HCT116 (cell line): ENCODE results near the gene SEZ6. TPM values are rescaled to one million over a fixed set of nuclear protein-coding genes. Genes with fewer than 3 reads are reported as not detected.

ENCODE experiments used
- ATAC-seq: fragments of 200-7000 bp; cut with Tn5 transposase; 2 replicates; pipeline ENCODE4 v1.9.1; 2020; ENCODE audit warnings: mild to moderate bottlenecking, moderate library complexity
- BruUV-seq: library from RNA; stranded (reverse); fragments of 400-500 nt; replicated peaks from 2 replicates; lab custom pipeline; 2021; lab: Mats Ljungman, UMichigan
- CTCF ChIA-PET: fragments of 300-600 bp; sonication (Branson Sonifier 250); formaldehyde crosslinking; loops from one replicate; lab custom pipeline; 2021; ENCODE audit warnings: antibody characterized with exemption; lab: Charles Lee
- POLR2A ChIA-PET: fragments of 300-600, 350-600 bp; sonication (Branson Sonifier 250); formaldehyde crosslinking; loops from one replicate; lab custom pipeline; 2021; ENCODE audit warnings: antibody characterized with exemption; lab: Charles Lee
- RAD21 ChIA-PET, 2 experiments: fragments of 300-600 bp; sonication (Branson Sonifier 250); formaldehyde crosslinking; loops; one replicate each; lab custom pipeline; 2023; ENCODE audit warnings: low total read pairs in 2 of 2; ENCODE audit not compliant: uncharacterized antibody in 2 of 2, unreplicated experiment in 2 of 2, low non-redundant PET in 1 of 2; lab: Charles Lee
- DNase-seq: peaks from one replicate; pipeline ENCODE4 v3.0.0-alpha.2; 2010; ENCODE audit warnings: low read depth, low spot score
- H2AFZ ChIP-seq: fragments of 200-600 bp; shearing (Covaris generic), sonication (generic); 2 replicates; pipeline ENCODE4 v1.6.1; 2017; ENCODE audit warnings: low read depth, mixed run types, mixed read lengths, antibody characterized with exemption, low read length; ENCODE audit not compliant: poor library complexity, severe bottlenecking
- H3K27ac ChIP-seq: 2 replicates; pipeline ENCODE4 v1.5.1; 2012; ENCODE audit warnings: low read depth, low read length
- H3K27me3 ChIP-seq: fragments of 200-600 bp; sonication (generic); 2 replicates; pipeline ENCODE4 v1.6.1; 2016; ENCODE audit warnings: mixed run types, low read length, mixed read lengths; ENCODE audit not compliant: insufficient read depth
- H3K36me3 ChIP-seq, 2 experiments: fragments of 200-500 bp in 1 of 2; fragments of 200-600 bp in 1 of 2; sonication (Bioruptor generic) in 1 of 2; sonication (generic) in 1 of 2; 2 replicates each; pipeline versions ENCODE4 v1.5.1 to v1.6.1; 2014 to 2016; ENCODE audit warnings: low read length in 2 of 2, inconsistent platforms in 1 of 2, mixed read lengths in 1 of 2, mixed run types in 1 of 2; ENCODE audit not compliant: insufficient read depth in 2 of 2, control insufficient read depth in 1 of 2
- H3K4me1 ChIP-seq, 2 experiments: fragments of 200-600 bp in 1 of 2; sonication (generic) in 1 of 2; 2 replicates each; pipeline versions ENCODE4 v1.5.1 to v1.6.1; 2012 to 2017; ENCODE audit warnings: low read length in 2 of 2, inconsistent platforms in 1 of 2, mild to moderate bottlenecking in 1 of 2, mixed read lengths in 1 of 2, mixed run types in 1 of 2, moderate library complexity in 1 of 2; ENCODE audit not compliant: insufficient read depth in 2 of 2, control insufficient read depth in 1 of 2
- H3K4me2 ChIP-seq: fragments of 200-600 bp; sonication (generic); 2 replicates; pipeline ENCODE4 v1.6.1; 2017; ENCODE audit warnings: mixed run types, low read length, mixed read lengths
- H3K4me3 ChIP-seq, 2 experiments: fragments of 200-600 bp in 1 of 2; sonication (generic) in 1 of 2; replicated peaks in 1 of 2; 2 replicates each; pipeline ENCODE4 v1.5.1; 2011 to 2016; ENCODE audit warnings: low read length in 2 of 2, control low read depth in 1 of 2, low read depth in 1 of 2, mild to moderate bottlenecking in 1 of 2, mixed read lengths in 1 of 2, mixed run types in 1 of 2
- H3K79me2 ChIP-seq: fragments of 200-600 bp; sonication (generic); 2 replicates; pipeline ENCODE4 v1.6.1; 2017; ENCODE audit warnings: mild to moderate bottlenecking, mixed run types, low read length, moderate library complexity, mixed read lengths; ENCODE audit not compliant: insufficient read depth
- H3K9ac ChIP-seq: fragments of 200-600 bp; sonication (generic); 2 replicates; pipeline ENCODE4 v1.6.1; 2016; ENCODE audit warnings: low read length, mixed read lengths
- H3K9me2 ChIP-seq: fragments of 200-600 bp; sonication (generic), shearing (Covaris generic); 2 replicates; pipeline ENCODE4 v1.6.1; 2017; ENCODE audit warnings: mixed run types, mild to moderate bottlenecking, moderate library complexity; ENCODE audit not compliant: insufficient read depth
- H3K9me3 ChIP-seq, 2 experiments: fragments of 200-500 bp in 1 of 2; fragments of 200-600 bp in 1 of 2; sonication (Bioruptor generic) in 1 of 2; sonication (generic) in 1 of 2; 2 replicates each; pipeline ENCODE4 v1.6.1; 2014 to 2017; ENCODE audit warnings: low read length in 2 of 2, mixed read lengths in 2 of 2, inconsistent platforms in 1 of 2, low read depth in 1 of 2, mild to moderate bottlenecking in 1 of 2, mixed run types in 1 of 2, moderate library complexity in 1 of 2; ENCODE audit not compliant: control insufficient read depth in 1 of 2, insufficient read depth in 1 of 2
- H4K20me1 ChIP-seq: fragments of 200-600 bp; sonication (generic), shearing (Covaris generic); 2 replicates; pipeline ENCODE4 v1.6.1; 2017; ENCODE audit warnings: mixed run types, mild to moderate bottlenecking, moderate library complexity; ENCODE audit not compliant: insufficient read depth
- CBX3 ChIP-seq: IDR thresholded peaks from 2 replicates; pipeline ENCODE4 v1.6.1; 2012; ENCODE audit warnings: low read depth
- CEBPB ChIP-seq: IDR thresholded peaks from 2 replicates; pipeline ENCODE4 v1.6.1; 2012; ENCODE audit warnings: low read depth
- ELF1 ChIP-seq: IDR thresholded peaks from 2 replicates; pipeline ENCODE4 v1.6.1; 2012; ENCODE audit warnings: low read depth, borderline replicate concordance
- EZH2 ChIP-seq: fragments of 200-600 bp; sonication (generic); IDR thresholded peaks from 2 replicates; pipeline ENCODE4 v1.6.1; 2017; ENCODE audit warnings: antibody characterized with exemption, mixed run types
- EZH2phosphoT487 ChIP-seq: fragments of 200-600 bp; IDR thresholded peaks from 2 replicates; pipeline ENCODE4 v1.6.1; 2018; ENCODE audit warnings: antibody characterized with exemption, borderline replicate concordance
- FOSL1 ChIP-seq: IDR thresholded peaks from 2 replicates; pipeline ENCODE4 v1.6.1; 2012; ENCODE audit warnings: low read depth
- POLR2A ChIP-seq: IDR thresholded peaks from 2 replicates; pipeline ENCODE4 v1.7.0; 2011; ENCODE audit warnings: borderline replicate concordance; ENCODE audit not compliant: insufficient read depth, insufficient read length; ENCODE audit errors: extremely low read depth
- POLR2AphosphoS5 ChIP-seq: IDR thresholded peaks from 2 replicates; pipeline ENCODE4 v1.6.1; 2011; ENCODE audit warnings: mild to moderate bottlenecking, low read depth, low read length, moderate library complexity
- RAD21 ChIP-seq: IDR thresholded peaks from 2 replicates; pipeline ENCODE4 v1.6.1; 2012; ENCODE audit warnings: low read depth, mild to moderate bottlenecking
- SIN3A ChIP-seq: IDR thresholded peaks from 2 replicates; pipeline ENCODE4 v1.6.1; 2012; ENCODE audit warnings: low read depth
- SP1 ChIP-seq: IDR thresholded peaks from 2 replicates; pipeline ENCODE4 v1.6.1; 2012; ENCODE audit warnings: low read depth
- SRF ChIP-seq: IDR thresholded peaks from 2 replicates; pipeline ENCODE4 v1.6.1; 2012; ENCODE audit warnings: low read depth
- TCF7L2 ChIP-seq: IDR thresholded peaks from 2 replicates; pipeline ENCODE4 v1.7.0; 2011; ENCODE audit warnings: borderline replicate concordance, inconsistent platforms; ENCODE audit not compliant: insufficient read depth, insufficient read length; ENCODE audit errors: extremely low read depth
- YY1 ChIP-seq: IDR thresholded peaks from 2 replicates; pipeline ENCODE4 v1.6.1; 2011; ENCODE audit warnings: low read length, low read depth, moderate library complexity, mild to moderate bottlenecking; ENCODE audit not compliant: insufficient replicate concordance; ENCODE audit errors: extremely low read depth
- ZFX ChIP-seq: fragments of 450-650 bp; IDR thresholded peaks from 2 replicates; pipeline ENCODE4 v1.6.1; 2017
- ZNF274 ChIP-seq: fragments of 200-500 bp; sonication (Bioruptor generic); IDR thresholded peaks from 2 replicates; pipeline ENCODE4 v1.6.1; 2014; ENCODE audit warnings: mild to moderate bottlenecking, low read depth, low read length, inconsistent platforms
- intact Hi-C: fragments of 100-400 bp; cut with micrococcal nuclease; formaldehyde crosslinking; loops from 2 replicates; pipeline ENCODE4 v1.10.0; 2022
- total RNA-seq: library from RNA; stranded (reverse); gene quantifications from one replicate; pipeline ENCODE4 v1.2.1, GENCODE V29; 2021; ENCODE audit not compliant: unreplicated experiment
- TF ChIP-seq, protein P1 (sequence below): IDR thresholded peaks from 2 replicates; pipeline ENCODE4 v1.6.1; 2012
- TF ChIP-seq, protein P2 (sequence below): IDR thresholded peaks from 2 replicates; pipeline ENCODE4 v1.6.1; 2012

Gene SEZ6
- total RNA-seq, 1 experiment from 2014 or later = 0.22 TPM

GRCh38 chr17:29048440-29049368 is 42.9 kb upstream of the SEZ6 start (continued):
- TF ChIP-seq YY1 = no peak
- TF ChIP-seq, all 23 proteins: peak for 0

DNA sequence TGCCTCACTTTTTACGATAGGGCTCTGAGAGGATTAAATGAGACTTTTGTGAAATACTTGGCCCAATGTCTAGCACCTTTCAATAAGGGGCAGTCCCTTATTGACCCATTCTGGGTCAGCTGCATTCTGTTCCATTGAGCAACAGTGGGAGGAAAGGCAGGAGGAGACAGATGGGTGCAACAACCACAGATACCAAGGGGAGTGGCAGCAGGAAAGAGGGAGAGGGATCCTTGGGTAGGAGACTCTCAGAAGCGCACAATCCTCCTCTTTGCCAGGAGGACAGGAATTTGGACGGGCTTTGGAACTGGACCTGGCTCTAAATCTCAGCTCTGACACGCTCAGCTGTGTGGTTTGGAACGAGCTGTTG is 40.6 kb upstream of the SEZ6 start:
- TF ChIP-seq FOSL1 (no peak), SP1 (no peak), POLR2AphosphoS5 (no peak), EZH2phosphoT487 (no peak), YY1 (no peak), ZNF274 (no peak), ELF1 (no peak), ZFX (no peak), CEBPB (no peak), EZH2 (no peak), TCF7L2 (no peak), POLR2A (no peak), SIN3A (no peak), RAD21 (no peak), CBX3 (no peak), SRF (no peak)
- TF ChIP-seq, protein P1, sequence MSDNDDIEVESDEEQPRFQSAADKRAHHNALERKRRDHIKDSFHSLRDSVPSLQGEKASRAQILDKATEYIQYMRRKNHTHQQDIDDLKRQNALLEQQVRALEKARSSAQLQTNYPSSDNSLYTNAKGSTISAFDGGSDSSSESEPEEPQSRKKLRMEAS = no peak
- TF ChIP-seq, protein P2, sequence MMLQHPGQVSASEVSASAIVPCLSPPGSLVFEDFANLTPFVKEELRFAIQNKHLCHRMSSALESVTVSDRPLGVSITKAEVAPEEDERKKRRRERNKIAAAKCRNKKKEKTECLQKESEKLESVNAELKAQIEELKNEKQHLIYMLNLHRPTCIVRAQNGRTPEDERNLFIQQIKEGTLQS = no peak
- Histone ChIP-seq H3K27me3 (peaks cover 9% of the 10 kb centered on the region; the same call in 1 of the 2 replicates), H3K9ac (no peak overlapping the region), H3K4me2 (no peak overlapping the region), H4K20me1 (no peaks in the 10 kb centered on the region), H3K9me3 (no peaks in the 10 kb centered on the region), H3K9me2 (no peaks in the 10 kb centered on the region), H3K4me3 (no peak overlapping the region), H3K27ac (no peak overlapping the region), H3K79me2 (no peaks in the 10 kb centered on the region), H3K36me3 (no peaks in the 10 kb centered on the region), H3K4me1 (peaks cover 0 to 7% of the 10 kb centered on the region in 2 experiments; a peak in 2 of 4 replicates), H2AFZ (no peak overlapping the region)
- ChIA-PET RAD21 (no interaction called here), CTCF (no interaction called here), POLR2A (no interaction called here)
- no TSS peak for BruUV-seq
- intact Hi-C loops = no loop called here
- ATAC-seq (no peak), DNase-seq (no peak)
